H9 (cell line): ENCODE measurements around the gene MEF2C. TPM values are rescaled to one million over a fixed set of nuclear protein-coding genes. Genes with fewer than 3 reads are reported as not detected.

ENCODE experiments used
- DNase-seq: peaks from one replicate; pipeline ENCODE4 v3.0.0-alpha.2; 2017
- H2AFZ ChIP-seq: one replicate; pipeline ENCODE4 v1.6.1; 2013; ENCODE audit warnings: mild to moderate bottlenecking, low read length, control low read depth, moderate library complexity
- H2AK5ac ChIP-seq: 2 replicates; pipeline ENCODE4 v1.6.1; 2013; ENCODE audit warnings: low read length, control low read depth, mixed read lengths; ENCODE audit not compliant: insufficient read length
- H2BK120ac ChIP-seq: one replicate; pipeline ENCODE4 v1.6.1; 2013; ENCODE audit warnings: low read depth, mild to moderate bottlenecking, low read length, control low read depth, inconsistent platforms; ENCODE audit not compliant: poor library complexity, severe bottlenecking
- H2BK12ac ChIP-seq: 2 replicates; pipeline ENCODE4 v1.6.1; 2013; ENCODE audit warnings: low read length, control low read depth, mixed read lengths, low read depth; ENCODE audit not compliant: insufficient read length
- H2BK15ac ChIP-seq: 2 replicates; pipeline ENCODE4 v1.6.1; 2013; ENCODE audit warnings: low read depth, low read length, control low read depth
- H2BK20ac ChIP-seq: one replicate; pipeline ENCODE4 v1.6.1; 2013; ENCODE audit warnings: low read depth, mild to moderate bottlenecking, low read length, control low read depth, inconsistent platforms; ENCODE audit not compliant: poor library complexity, severe bottlenecking
- H2BK5ac ChIP-seq: 2 replicates; pipeline ENCODE4 v1.6.1; 2013; ENCODE audit warnings: low read length, control low read depth, mixed read lengths; ENCODE audit not compliant: insufficient read length
- H3K14ac ChIP-seq: 2 replicates; pipeline ENCODE4 v1.6.1; 2013; ENCODE audit warnings: low read length, control low read depth; ENCODE audit not compliant: insufficient read depth
- H3K18ac ChIP-seq: 2 replicates; pipeline ENCODE4 v1.6.1; 2013; ENCODE audit warnings: low read depth, mild to moderate bottlenecking, mixed read lengths, low read length, control low read depth; ENCODE audit not compliant: insufficient read length
- H3K23ac ChIP-seq: 2 replicates; pipeline ENCODE4 v1.6.1; 2013; ENCODE audit warnings: low read length, control low read depth, mixed read lengths, low read depth; ENCODE audit not compliant: insufficient read length
- H3K23me2 ChIP-seq: 2 replicates; pipeline ENCODE4 v1.6.1; 2013; ENCODE audit warnings: low read depth, mild to moderate bottlenecking, mixed read lengths, low read length, control low read depth; ENCODE audit not compliant: insufficient read length, poor library complexity, severe bottlenecking
- H3K27ac ChIP-seq: 2 replicates; pipeline ENCODE4 v1.5.1; 2013; ENCODE audit warnings: low read length, control low read depth, mixed read lengths, low read depth; ENCODE audit not compliant: insufficient read length
- H3K27me3 ChIP-seq: 2 replicates; pipeline ENCODE4 v1.6.1; 2013; ENCODE audit warnings: low read length, control low read depth, inconsistent platforms; ENCODE audit not compliant: insufficient read depth
- H3K4ac ChIP-seq: 2 replicates; pipeline ENCODE4 v1.6.1; 2013; ENCODE audit warnings: low read depth, mild to moderate bottlenecking, control low read depth, inconsistent platforms, low read length, moderate library complexity
- H3K4me1 ChIP-seq: 2 replicates; pipeline ENCODE4 v1.6.1; 2013; ENCODE audit warnings: low read length, control low read depth, inconsistent platforms; ENCODE audit not compliant: insufficient read depth
- H3K4me2 ChIP-seq: 2 replicates; pipeline ENCODE4 v1.6.1; 2013; ENCODE audit warnings: low read length, control low read depth, mixed read lengths; ENCODE audit not compliant: insufficient read length, insufficient read depth
- H3K56ac ChIP-seq: 2 replicates; pipeline ENCODE4 v1.6.1; 2013; ENCODE audit warnings: low read depth, mild to moderate bottlenecking, mixed read lengths, low read length, control low read depth; ENCODE audit not compliant: insufficient read length
- H3K79me1 ChIP-seq: 2 replicates; pipeline ENCODE4 v1.6.1; 2013; ENCODE audit warnings: low read depth, mild to moderate bottlenecking, moderate library complexity, low read length, control low read depth, inconsistent platforms; ENCODE audit not compliant: insufficient read depth, poor library complexity, severe bottlenecking
- H3K79me2 ChIP-seq: 2 replicates; pipeline ENCODE4 v1.6.1; 2013; ENCODE audit warnings: low read length, control low read depth, inconsistent platforms; ENCODE audit not compliant: insufficient read depth
- H3K9ac ChIP-seq: 2 replicates; pipeline ENCODE4 v1.6.1; 2013; ENCODE audit warnings: low read length, control low read depth, mixed read lengths; ENCODE audit not compliant: insufficient read length; ENCODE audit errors: extremely low read depth
- H3K9me3 ChIP-seq: one replicate; pipeline ENCODE4 v1.6.1; 2013; ENCODE audit warnings: low read depth, low read length, inconsistent platforms; ENCODE audit not compliant: control insufficient read depth
- H3T11ph ChIP-seq: one replicate; pipeline ENCODE4 v1.6.1; 2013; ENCODE audit warnings: mild to moderate bottlenecking, low read length, control low read depth, inconsistent platforms
- H4K20me1 ChIP-seq: one replicate; pipeline ENCODE4 v1.6.1; 2013; ENCODE audit not compliant: control insufficient read depth, insufficient read length, insufficient read depth
- H4K5ac ChIP-seq: 2 replicates; pipeline ENCODE4 v1.6.1; 2013; ENCODE audit warnings: low read depth, mild to moderate bottlenecking, mixed read lengths, low read length, control low read depth; ENCODE audit not compliant: insufficient read length
- H4K8ac ChIP-seq: replicated peaks from 2 replicates; pipeline ENCODE4 v1.6.1; 2013; ENCODE audit warnings: low read length, control low read depth, mixed read lengths, low read depth; ENCODE audit not compliant: insufficient read length
- H4K91ac ChIP-seq: 2 replicates; pipeline ENCODE4 v1.6.1; 2013; ENCODE audit warnings: low read depth, mild to moderate bottlenecking, moderate library complexity, mixed read lengths, low read length, control low read depth; ENCODE audit not compliant: insufficient read length
- H3K27ac Mint-ChIP-seq, 3 experiments: 2 replicates in 2 of 3; 3 replicates in 1 of 3; pipeline ENCODE4 v1.8.0; 2020 to 2021; ENCODE audit warnings: mixed read lengths in 3 of 3, mild to moderate bottlenecking in 1 of 3, moderate library complexity in 1 of 3
- H3K27me3 Mint-ChIP-seq: 2 replicates; pipeline ENCODE4 v1.8.0; 2021; ENCODE audit warnings: low read depth, mild to moderate bottlenecking, moderate library complexity, mixed read lengths
- H3K36me3 Mint-ChIP-seq, 3 experiments: 2 replicates in 2 of 3; 3 replicates in 1 of 3; pipeline ENCODE4 v1.8.0; 2020 to 2021; ENCODE audit warnings: low read depth in 3 of 3, mixed read lengths in 3 of 3; ENCODE audit not compliant: insufficient read depth in 1 of 3
- H3K4me1 Mint-ChIP-seq, 2 experiments: 2 replicates each; pipeline ENCODE4 v1.8.0; 2020; ENCODE audit warnings: mixed read lengths in 2 of 2
- H3K4me3 Mint-ChIP-seq, 2 experiments: 2 replicates in 1 of 2; 3 replicates in 1 of 2; pipeline ENCODE4 v1.8.0; 2020 to 2021; ENCODE audit warnings: mild to moderate bottlenecking in 2 of 2, mixed read lengths in 2 of 2, moderate library complexity in 1 of 2
- H3K9me3 Mint-ChIP-seq, 2 experiments: 2 replicates in 1 of 2; 3 replicates in 1 of 2; pipeline ENCODE4 v1.8.0; 2020; ENCODE audit warnings: mild to moderate bottlenecking in 2 of 2, mixed read lengths in 2 of 2, moderate library complexity in 1 of 2
- WGBS: extraction: QIAGEN DNeasy Blood & Tissue Kit; methylation state at CpG from one replicate; pipeline ENCODE4 v1.1.7; 2013; ENCODE audit warnings: missing lambda C conversion rate, low lambda C conversion rate, mixed read lengths; ENCODE audit not compliant: insufficient read length; ENCODE audit errors: extremely low coverage; 5-methylcytosine and 5-hydroxymethylcytosine counted together
- total RNA-seq: library from RNA; stranded (reverse); gene quantifications from 2 replicates; pipeline ENCODE4 v1.2.1, GENCODE V29; 2021
- TF ChIP-seq, protein P1 (sequence below): fragments of 200-600 bp; sonication (generic); conservative IDR thresholded peaks from 3 replicates; pipeline ENCODE4 v1.8.0; 2021; ENCODE audit warnings: antibody characterized with exemption, mild to moderate bottlenecking

MEF2C gene
- total RNA-seq, 1 experiment from 2014 or later, result 0.11 TPM

DNA sequence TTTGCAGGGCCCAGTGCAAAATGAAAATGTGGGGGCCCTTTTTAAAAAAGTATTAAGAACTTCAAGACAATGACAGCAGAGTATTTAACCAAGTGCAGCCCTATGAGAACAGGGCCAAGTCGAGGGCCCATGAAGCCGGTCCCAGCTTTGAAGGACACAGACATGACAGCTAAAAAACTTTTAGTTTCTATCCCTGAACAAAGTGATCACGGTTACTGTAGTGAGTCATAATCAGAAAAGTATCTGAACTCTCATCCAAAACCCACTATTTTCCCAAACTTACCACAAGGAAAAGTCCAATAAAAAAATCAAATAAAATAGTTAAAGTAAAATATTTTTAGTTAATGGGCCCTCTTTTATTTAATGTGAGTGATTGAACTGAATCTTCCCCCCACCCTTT lies 126.0 kb downstream of the MEF2C start:
- Histone ChIP-seq H3T11ph (no peak overlapping the region), H2BK120ac (no peak overlapping the region), H4K91ac (no peak overlapping the region), H2BK5ac (no peak overlapping the region), H2BK15ac (no peak overlapping the region), H3K79me1 (no peaks in the 10 kb centered on the region), H3K27me3 (no peaks in the 10 kb centered on the region), H3K4me2 (no peak overlapping the region), H3K9me3 (no peaks in the 10 kb centered on the region), H3K14ac (no peak overlapping the region), H2AFZ (no peak overlapping the region), H4K8ac (no peak overlapping the region), H3K4me1 (no peaks in the 10 kb centered on the region), H4K20me1 (no peaks in the 10 kb centered on the region), H2AK5ac (no peak overlapping the region), H3K18ac (no peak overlapping the region), H3K79me2 (no peaks in the 10 kb centered on the region), H3K23me2 (no peaks in the 10 kb centered on the region), H3K9ac (no peak overlapping the region), H3K4ac (no peak overlapping the region), H2BK20ac (no peak overlapping the region), H3K56ac (no peak overlapping the region), H3K23ac (no peak overlapping the region), H3K27ac (no peak overlapping the region), H4K5ac (no peak overlapping the region), H2BK12ac (no peak overlapping the region)
- no peak for DNase-seq
- TF ChIP-seq, protein P1, sequence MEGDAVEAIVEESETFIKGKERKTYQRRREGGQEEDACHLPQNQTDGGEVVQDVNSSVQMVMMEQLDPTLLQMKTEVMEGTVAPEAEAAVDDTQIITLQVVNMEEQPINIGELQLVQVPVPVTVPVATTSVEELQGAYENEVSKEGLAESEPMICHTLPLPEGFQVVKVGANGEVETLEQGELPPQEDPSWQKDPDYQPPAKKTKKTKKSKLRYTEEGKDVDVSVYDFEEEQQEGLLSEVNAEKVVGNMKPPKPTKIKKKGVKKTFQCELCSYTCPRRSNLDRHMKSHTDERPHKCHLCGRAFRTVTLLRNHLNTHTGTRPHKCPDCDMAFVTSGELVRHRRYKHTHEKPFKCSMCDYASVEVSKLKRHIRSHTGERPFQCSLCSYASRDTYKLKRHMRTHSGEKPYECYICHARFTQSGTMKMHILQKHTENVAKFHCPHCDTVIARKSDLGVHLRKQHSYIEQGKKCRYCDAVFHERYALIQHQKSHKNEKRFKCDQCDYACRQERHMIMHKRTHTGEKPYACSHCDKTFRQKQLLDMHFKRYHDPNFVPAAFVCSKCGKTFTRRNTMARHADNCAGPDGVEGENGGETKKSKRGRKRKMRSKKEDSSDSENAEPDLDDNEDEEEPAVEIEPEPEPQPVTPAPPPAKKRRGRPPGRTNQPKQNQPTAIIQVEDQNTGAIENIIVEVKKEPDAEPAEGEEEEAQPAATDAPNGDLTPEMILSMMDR, result no peak
- WGBS, result no CpG with 5 or more reads among the region's 3 CpGs
- Mint-ChIP-seq H3K36me3 (no peaks in the 10 kb centered on the region), H3K9me3 (no peaks in the 10 kb centered on the region), H3K4me1 (peaks cover 4 to 5% of the 10 kb centered on the region in 2 experiments), H3K27me3 (no peaks in the 10 kb centered on the region), H3K4me3 (no peak overlapping the region; a peak in 1 of 5 replicates), H3K27ac (no peak overlapping the region)
